Hematopoietic multipotent progenitor cell (in vitro differentiated cells): ENCODE data around the gene PDE4C. TPM values are rescaled to one million over a fixed set of nuclear protein-coding genes. Genes with fewer than 3 reads are reported as not detected.

Experiments used
- DNase-seq, 3 donors: peaks; one replicate each; pipeline ENCODE4 v3.0.0-alpha.2; 2011 to 2015; ENCODE audit warnings: low read depth in 2 of 3, low spot score in 2 of 3
- total RNA-seq: library from RNA; depleted of rRNA; stranded (reverse); fragments of >200 nt; gene quantifications from one replicate; pipeline ENCODE4 v1.2.3, GENCODE V29; 2012

Gene PDE4C
- total RNA-seq, 1 donor: under 0.01 TPM

DNA sequence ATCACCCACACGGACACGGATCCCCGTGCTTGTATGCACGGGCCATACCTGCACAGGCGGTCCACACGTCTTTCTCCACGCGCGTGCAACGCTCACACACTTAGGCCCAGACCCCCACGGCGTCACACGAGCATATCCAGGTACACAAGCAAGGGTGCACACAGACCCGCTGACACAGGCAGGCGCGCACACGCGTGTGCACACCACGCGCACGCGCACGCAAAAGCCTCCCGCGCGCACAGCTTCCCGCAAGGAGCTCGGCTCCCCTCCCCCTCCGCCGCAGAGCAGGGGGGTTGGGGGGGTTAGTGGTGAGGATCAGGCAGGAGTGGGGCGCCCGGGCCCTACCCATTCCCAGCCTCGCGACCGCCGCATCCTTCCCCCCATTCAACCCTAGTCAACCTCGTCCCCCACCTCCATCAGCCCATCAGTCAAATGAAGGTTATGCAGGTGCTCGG, 22.8 kb downstream of the PDE4C start:
- DNase-seq: no peak

DNA sequence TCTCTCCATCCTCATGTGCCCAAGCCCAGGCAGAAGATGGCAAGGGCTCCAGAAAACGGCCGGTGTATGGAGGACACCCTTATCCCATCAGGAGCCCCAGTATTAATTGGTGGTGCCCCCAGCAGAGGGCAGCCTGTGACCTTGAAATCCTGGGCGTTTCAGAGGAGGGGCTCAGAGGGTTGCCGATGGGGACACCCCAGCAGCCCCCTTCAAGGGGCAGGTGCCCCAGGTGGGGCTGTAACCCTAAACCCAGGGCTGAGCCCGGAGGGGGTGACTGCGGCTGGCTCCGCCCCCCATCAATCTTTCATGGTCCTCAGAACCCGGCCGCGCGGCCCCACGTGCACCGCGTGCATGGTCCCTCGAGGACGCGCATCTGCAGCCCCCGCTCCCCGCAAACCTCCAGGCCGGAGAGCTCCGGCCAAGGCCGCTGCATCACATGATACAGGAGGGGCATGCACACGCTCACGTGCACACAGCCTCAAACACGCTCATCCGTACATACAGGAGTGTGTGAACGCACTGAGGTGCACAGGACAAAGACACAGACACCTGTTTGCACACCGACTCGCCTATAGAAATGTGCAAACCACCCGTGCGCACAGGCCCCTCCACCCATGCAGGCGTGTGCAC, 23.3 kb downstream of the PDE4C start:
- peak in 1 of 3 donors; percentile 35 for DNase-seq

DNA sequence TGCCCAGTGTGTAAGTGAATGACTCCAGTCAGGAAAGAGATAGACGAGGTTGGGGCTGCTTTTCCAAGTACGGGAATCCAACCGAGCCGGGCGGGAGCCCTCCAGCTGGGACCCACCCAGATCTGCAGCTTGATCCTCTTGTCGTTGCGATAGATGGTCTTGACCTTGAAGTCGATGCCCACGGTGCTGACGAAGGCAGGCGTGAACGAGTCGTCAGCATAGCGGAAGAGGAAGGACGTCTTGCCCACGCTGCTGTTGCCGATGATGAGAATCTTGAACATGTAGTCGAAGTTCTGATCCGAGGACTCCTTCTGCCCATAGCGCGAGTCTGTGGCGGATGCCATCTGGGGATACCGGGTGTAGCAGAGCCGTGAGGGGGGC, 23.9 kb downstream of the PDE4C start:
- DNase-seq: no peak

DNA sequence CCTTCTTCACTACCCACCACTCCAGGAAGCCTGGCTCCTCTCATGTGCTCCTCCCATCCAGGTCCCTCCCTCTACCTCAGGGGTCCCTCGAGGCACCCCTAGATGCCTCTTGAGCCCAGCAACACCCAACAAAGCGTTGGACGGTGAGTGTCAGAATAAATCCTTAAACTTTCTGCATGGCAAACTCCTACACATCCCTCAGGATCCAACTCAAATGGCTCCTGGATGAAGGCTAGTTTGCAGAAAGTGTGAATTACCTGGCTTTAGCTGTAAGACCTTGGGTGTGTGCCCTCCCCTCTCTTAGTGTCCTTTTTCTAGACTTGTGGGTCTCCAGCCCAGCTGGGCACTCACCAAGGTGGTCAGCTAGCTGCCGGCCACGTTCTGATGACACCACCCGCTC, 27.9 kb downstream of the PDE4C start:
- DNase-seq: no peak

DNA sequence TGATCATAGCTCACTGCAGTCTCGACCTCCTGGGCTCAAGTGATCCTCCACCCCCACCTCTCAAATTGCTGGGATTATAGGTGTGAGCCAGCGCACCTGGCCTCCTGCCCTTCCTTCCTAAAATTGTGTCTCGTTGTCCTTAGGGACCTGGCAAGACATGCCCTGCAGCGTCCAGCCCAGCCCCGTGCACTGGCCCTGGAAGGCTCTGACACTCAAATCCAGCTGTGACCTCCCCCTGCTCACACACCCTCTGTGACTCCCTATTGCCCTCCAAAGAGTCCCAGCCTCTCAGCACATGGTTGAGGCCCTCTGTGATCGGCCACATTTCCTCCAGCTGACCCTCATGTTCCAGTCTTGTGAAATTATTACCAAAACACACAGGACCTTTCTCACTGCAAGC, 28.3 kb downstream of the PDE4C start:
- DNase-seq: no peak

DNA sequence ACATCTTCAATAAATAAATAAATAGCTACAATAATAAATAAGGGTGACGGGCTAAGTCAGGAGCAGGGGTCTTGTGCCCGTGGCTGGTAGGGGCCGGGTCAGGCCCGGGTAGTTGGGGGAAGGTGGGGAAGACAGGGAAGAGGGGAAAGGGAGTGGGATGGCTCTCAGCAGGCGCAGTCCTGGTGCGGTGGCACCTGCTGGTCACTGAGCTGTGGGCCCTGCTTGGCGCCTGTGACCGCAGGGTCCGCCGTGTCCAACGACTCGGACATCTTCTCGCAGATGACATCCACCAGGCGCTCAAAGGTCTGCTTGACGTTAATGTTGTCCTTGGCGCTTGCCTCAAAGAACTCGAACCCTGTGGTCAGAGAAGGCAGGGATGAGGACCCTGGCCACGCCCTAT, 28.9 kb downstream of the PDE4C start:
- no peak for DNase-seq

DNA sequence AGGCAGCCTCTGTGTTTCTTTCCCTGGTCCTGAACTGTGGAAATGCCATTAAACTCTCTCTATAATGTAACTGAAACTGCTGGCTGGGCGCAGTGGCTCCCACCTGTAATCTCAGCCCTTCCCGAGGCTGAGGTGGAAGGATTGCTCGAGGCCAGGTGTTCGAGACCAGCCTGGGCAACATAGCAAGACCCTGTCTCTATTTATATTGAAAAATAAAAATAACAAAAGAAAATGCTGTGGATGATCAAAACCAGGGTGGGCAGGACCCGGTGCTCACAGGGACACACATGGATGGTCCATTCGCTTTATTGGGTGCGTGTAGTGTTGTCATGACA, 29.8 kb downstream of the PDE4C start:
- no peak for DNase-seq

DNA sequence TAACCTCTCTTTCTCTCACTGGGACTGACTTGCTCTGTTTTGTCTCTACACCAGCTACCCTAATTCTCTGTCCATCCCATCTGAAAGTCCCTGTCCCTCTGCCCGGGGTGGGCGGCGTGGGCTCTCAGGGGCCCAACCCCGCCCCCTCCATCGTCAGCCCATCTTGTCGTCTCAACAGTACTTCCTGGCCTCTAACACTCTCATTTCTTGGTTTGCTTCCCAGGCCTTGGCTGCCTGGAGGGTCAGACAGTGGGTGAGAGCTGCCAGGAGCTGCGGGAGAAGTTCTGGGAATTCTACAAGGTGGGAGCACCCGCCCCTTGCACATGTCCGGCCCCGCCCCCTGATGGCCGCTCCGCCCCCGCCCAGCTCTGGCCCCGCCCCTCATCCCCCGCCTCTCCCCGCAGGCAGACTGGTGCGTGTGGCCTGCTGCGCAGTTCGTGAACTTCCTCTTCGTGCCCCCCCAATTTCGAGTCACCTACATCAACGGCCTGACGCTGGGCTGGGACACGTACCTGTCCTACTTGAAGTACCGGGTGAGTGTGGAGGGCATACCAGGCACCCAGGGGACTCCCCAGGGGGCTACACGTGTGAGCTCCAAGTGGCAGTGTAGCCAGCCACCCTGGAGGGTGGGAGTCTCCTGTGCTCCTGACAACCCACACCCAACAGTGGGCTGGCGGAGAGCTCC, 31.5 kb downstream of the PDE4C start:
- DNase-seq: peak in 2 of 3 donors; percentile 72

DNA sequence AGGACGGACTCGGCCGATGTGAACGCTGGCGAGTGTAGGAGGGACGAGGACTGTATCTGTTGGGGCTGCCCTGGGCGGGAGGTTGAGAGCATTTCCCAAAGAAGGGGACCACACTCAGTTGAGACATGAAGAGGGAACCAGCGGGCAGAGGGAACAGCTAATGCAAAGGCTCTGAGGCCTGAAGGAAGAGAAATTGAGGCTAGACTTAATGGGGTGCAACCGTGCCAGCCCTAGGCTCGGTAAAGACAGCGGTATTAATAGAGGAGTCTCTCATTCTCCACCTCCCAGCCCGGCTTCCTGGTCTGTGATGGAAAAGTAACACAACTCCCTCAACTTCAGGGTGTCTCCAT, 32.1 kb downstream of the PDE4C start:
- no peak for DNase-seq

DNA sequence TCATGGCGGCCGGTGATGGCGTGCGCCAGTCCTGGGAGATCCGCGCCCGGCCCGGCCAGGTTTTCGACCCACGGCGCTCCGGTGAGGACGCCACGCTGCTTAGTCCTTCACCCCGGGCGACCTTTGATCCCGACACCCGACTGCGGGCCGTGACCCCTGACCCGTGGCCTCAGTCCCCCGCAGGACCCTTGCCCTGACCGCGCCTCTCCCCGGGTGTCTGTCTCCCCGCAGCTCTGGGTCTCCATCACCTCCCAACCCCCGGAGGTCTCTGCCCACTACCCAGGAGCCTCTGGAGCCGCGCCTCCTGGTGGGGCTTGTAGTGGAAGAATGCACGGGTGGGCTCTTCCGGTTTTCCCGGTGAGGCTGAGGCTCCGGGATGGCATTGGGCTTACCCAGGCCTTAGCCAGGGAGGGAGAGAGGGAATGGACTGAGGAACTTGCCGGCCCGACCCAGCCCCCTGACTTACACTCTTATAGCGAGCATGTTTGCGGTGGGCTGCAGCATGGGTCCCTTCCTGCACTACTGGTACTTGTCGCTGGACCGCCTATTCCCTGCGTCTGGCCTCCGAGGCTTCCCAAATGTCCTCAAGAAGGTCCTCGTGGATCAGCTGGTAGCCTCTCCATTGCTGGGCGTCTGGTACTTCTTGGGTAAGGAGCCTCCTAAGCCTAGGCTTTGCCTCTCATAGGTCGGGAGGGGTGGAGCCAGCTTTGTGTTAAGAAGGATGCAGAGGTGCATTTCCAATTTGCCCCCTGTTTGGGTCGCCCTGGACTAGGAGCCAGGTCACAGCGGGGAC, 32.7 kb downstream of the PDE4C start:
- DNase-seq: no peak

DNA sequence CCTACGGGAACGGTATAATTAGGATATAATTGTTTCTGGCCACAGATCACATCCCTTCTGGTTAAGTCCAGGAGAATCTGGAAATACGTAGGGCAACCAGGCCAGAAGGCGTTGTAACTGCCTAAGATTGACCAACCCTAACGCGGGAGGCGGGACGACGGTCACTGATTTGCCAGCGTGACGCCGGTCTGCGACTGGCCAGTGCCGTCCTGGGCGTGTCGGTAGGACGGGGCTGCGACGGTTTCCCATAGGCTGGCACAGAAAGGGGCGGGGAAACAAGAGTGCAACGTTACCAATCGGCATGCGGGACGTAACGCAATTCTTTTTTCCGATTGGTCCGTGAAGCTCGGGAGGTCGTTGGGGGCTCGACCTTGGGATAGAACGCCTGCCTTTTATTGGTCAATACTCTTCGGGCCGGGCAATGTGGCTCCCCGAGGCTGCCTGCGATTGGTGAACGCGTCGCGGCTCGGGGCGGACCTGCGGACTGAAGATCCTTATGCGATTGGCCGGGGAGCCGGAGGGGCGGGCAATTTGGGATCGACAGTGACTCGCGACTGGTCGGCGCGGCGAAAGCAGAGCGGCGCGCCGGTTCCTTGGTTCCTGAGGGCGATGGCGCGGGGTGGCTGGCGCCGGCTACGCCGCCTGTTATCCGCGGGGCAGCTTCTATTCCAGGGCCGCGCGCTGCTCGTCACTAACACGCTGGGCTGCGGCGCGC, 33.4 kb downstream of the PDE4C start, which contains the start of gene MPV17L2:
MPV17L2 (plus strand) TSS at position 546 of the 715 bp plus-strand sequence; CDS start at position 610, 64 bp downstream.
- DNase-seq: peak; percentile 93 to 100 (median 100)

DNA sequence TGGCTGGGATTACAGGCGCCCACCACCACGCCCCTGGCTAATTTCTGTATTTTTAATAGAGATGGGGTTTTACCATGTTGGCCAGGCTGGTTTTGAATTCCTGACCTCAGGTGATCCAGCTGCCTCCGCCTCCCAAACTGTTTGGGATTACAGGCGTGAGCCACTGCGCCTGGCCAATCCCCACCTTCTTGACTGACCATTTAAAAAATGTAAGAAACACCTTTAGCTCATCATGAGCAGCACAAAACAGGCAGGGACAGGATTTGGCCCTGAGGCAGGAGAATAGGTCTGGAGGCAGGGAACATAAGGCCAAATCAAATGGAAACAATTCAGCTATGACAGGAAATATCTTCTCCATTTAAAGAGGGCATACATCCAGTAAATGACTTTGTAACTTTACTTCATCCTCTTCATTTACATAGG, 34.6 kb downstream of the PDE4C start:
- DNase-seq: no peak

DNA sequence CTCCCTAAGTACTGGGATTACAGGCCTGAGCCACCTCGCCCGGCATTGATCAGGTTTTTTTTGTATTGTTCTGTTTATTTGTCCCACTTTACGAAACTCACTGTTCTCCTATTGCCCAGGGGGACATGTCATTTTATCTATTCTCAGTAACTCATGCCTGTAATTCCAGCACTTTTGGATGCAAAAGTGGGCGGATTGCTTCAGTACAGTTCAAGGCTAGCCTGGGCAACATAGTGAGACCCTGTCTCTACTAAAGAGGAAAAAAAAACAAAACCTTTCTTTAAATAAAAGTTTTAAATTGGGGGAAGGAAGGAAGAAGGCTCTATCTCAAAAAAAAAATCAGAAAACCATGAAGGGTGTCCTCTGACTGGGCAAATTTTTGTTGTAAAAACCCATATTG, 36.0 kb downstream of the PDE4C start:
- no peak for DNase-seq

DNA sequence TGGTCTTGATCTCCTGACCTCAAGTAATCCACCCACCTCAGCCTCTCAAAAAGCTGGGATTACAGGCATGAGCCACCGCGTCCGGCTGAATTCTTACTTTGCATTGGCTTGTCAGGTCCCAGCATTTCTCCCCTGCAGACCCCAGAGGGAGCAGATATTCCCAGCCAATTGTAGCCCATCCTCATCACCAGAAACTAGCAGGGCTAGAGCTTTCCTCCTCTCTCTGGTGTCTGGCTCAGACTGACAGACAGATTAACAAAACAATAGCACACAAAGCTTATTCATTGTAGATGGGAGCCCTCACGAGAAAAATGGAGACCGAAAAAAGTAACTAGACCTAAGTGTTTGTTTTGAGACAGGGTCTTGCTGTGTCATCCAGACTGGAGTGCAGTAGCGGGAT, 40.7 kb downstream of the PDE4C start:
- DNase-seq: no peak

DNA sequence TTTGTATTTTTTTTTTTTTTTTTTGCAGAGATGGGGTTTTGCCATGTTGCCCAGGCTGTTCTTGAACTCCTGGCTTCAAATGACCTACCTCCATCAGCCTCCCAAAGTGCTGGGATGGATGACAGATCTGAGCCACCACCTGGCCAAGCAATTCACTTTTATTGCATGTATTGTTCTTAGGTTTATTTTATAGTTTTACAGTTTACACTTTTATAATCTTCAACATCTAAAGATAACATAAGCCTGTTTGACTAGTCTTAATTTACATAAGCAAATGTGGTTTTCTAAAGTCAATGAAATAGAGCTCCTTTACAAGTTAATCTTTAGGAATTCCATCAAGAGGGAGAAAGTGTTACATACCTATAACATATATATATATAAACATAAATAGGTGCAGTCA, 42.7 kb downstream of the PDE4C start:
- no peak for DNase-seq

DNA sequence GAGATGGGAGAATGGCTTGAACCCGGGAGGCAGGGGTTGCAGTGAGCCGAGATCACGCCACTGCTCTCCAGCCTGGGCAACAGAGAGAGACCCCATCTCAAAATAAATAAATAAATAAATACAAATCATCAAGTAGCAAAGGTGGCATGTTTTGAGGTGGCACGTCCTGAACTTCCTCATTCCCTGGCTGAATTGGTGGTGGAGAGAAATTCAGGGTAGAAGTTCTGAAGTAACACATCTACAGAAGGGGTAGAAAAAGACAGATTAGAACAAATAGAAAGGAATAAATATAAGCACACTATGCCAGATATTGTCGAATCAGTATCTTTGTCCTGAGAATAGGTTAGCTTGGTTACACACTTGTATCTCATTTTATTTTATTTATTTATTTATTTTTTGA, 46.3 kb downstream of the PDE4C start:
- DNase-seq: no peak

DNA sequence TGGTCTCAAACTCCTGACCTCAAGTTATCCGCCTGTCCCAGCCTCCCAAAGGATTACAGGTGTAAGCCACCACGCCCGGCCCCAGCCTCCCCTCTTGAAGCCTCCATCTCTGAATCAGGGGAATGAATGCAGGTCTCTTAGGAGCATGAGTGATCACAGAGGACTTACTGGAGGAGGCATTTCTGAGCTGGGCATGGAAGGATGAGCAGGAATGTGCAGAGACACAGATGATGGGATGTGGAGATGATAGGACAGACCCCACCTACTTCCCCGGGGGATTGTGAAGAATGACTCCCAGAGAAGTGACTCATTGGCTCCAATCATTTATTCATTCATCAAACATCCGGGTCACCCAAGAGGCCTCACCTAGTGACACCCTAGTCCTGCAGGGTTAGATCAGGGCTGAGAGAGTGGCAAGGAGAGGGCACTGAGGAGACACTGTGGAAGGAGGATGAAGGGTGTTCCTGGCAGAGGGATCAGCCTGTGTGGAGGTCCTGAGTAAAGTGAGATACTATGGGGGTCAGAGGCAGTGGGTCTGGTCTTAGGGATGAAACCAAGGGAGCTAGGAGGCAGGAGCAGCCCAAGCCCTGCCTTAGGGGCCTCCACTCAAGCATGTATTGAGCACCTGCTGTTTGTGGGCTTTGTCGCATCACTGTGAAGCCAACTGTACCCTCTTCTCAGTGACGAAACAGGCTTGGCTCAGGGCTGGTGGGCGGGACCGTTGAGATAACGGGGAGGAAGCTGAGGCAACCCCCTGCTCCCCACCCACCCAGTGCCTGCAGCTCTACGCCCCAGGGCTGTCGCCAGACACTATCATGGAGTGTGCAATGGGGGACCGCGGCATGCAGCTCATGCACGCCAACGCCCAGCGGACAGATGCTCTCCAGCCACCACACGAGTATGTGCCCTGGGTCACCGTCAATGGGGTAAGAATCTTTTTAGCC, 49.6 kb downstream of the PDE4C start:
- no peak for DNase-seq

DNA sequence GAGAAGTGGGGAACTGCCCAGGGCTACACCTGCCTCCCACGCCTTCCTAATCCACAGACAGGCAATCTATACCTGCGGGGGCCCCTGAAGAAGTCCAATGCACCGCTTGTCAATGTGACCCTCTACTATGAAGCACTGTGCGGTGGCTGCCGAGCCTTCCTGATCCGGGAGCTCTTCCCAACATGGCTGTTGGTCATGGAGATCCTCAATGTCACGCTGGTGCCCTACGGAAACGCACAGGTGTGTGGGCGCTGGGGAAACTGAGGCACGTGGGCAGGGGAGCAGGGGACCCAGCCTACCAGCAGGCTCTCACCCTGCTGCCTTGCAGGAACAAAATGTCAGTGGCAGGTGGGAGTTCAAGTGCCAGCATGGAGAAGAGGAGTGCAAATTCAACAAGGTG, 51.3 kb downstream of the PDE4C start:
- DNase-seq: no peak
